Endodermal cell (in vitro differentiated cells): ENCODE data around the gene TNPO3. TPM values are rescaled to one million over a fixed set of nuclear protein-coding genes. Genes with fewer than 3 reads are reported as not detected.
A peak's percentile ranks its signal among the peaks of the same experiment; 100 is the strongest.
"Not testable (repeated sequence)": the region's sequence is repeated elsewhere in the genome, so short reads cannot be mapped to it uniquely, and the experiment has no call there.

Experiments
- DNase-seq: peaks from one replicate; pipeline ENCODE4 v3.0.0-alpha.2; 2017
- H3K27ac ChIP-seq: 2 replicates; pipeline ENCODE4 v1.5.1; 2013; ENCODE audit warnings: mild to moderate bottlenecking, low read depth, low read length, moderate library complexity
- H3K27me3 ChIP-seq: 2 replicates; pipeline ENCODE4 v1.6.1; 2013; ENCODE audit warnings: mild to moderate bottlenecking, low read length, moderate library complexity; ENCODE audit not compliant: insufficient read depth, control insufficient read depth, poor library complexity, severe bottlenecking
- H3K36me3 ChIP-seq: 2 replicates; pipeline ENCODE4 v1.7.0; 2013; ENCODE audit warnings: mild to moderate bottlenecking, low read length, moderate library complexity; ENCODE audit not compliant: control insufficient read depth, insufficient read depth
- H3K4me1 ChIP-seq: one replicate; pipeline ENCODE4 v1.7.0; 2013; ENCODE audit warnings: low read length; ENCODE audit not compliant: control insufficient read depth, insufficient read depth
- H3K4me3 ChIP-seq: 2 replicates; pipeline ENCODE4 v1.5.1; 2013; ENCODE audit warnings: mild to moderate bottlenecking, low read length, moderate library complexity
- H3K9ac ChIP-seq: 2 replicates; pipeline ENCODE4 v1.6.1; 2013; ENCODE audit warnings: mild to moderate bottlenecking, low read length, moderate library complexity; ENCODE audit not compliant: poor library complexity, severe bottlenecking; ENCODE audit errors: extremely low read depth
- H3K9me3 ChIP-seq: 2 replicates; pipeline ENCODE4 v1.6.1; 2013; ENCODE audit warnings: mild to moderate bottlenecking, low read length, moderate library complexity; ENCODE audit not compliant: control insufficient read depth
- H3K27ac Mint-ChIP-seq: 2 replicates; pipeline ENCODE4 v1.8.0; 2020; ENCODE audit warnings: mixed read lengths
- H3K27me3 Mint-ChIP-seq: 2 replicates; pipeline ENCODE4 v1.8.0; 2021; ENCODE audit warnings: mild to moderate bottlenecking, mixed read lengths; ENCODE audit not compliant: insufficient read depth
- H3K36me3 Mint-ChIP-seq: 2 replicates; pipeline ENCODE4 v1.8.0; 2020; ENCODE audit warnings: low read depth, mixed read lengths
- H3K4me1 Mint-ChIP-seq: 2 replicates; pipeline ENCODE4 v1.8.0; 2020; ENCODE audit warnings: mixed read lengths
- H3K4me3 Mint-ChIP-seq: 2 replicates; pipeline ENCODE4 v1.8.0; 2020; ENCODE audit warnings: mild to moderate bottlenecking, moderate library complexity, mixed read lengths
- H3K9me3 Mint-ChIP-seq: 2 replicates; pipeline ENCODE4 v1.8.0; 2020; ENCODE audit warnings: mild to moderate bottlenecking, mixed read lengths
- WGBS, 2 experiments: methylation state at CpG; one replicate each; pipeline versions ENCODE4 v1.1.5 to v1.1.7; 2013; ENCODE audit warnings: missing lambda C conversion rate in 2 of 2, mixed read lengths in 1 of 2; ENCODE audit not compliant: insufficient coverage in 1 of 2, insufficient read length in 1 of 2; 5-methylcytosine and 5-hydroxymethylcytosine counted together
- total RNA-seq, 2 donors: library from RNA; stranded (reverse); fragmentation: NEBNext Ultra II Directional in 1 of 2; extraction: Animal tissue kit (Norgen Biotek cat#: 25700) in 1 of 2; gene quantifications; 2 replicates in 1 of 2; 3 replicates in 1 of 2; pipeline ENCODE4 v1.2.1, GENCODE V29; 2021
- TF ChIP-seq, protein P1 (sequence below): fragments of 200-600 bp; sonication (generic); conservative IDR thresholded peaks from 2 replicates; pipeline ENCODE4 v1.5.0; 2021; ENCODE audit warnings: antibody characterized with exemption, mild to moderate bottlenecking

TNPO3 gene
- total RNA-seq, 2 donors from 2014 or later, result 68.0 to 73.1 TPM

DNA sequence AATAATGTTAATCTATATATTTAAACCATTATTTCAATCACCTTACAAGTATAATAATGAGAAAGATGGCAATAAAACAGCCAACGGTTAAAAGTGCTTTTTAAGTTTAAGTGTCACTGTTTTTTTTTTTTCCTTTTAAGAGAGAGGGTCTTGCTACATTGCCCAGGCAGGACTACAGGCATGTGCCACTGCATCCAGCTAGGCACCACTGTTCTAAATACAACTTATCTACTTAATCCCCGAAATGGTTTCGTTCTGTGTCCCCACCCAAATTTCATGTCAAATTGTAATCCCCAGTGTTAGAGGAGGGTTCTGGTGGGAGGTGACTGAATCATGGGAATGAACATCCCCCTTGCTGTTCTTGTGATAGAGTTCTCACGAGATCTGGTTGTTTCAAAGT is 49.7 kb downstream of the TNPO3 start:
- Mint-ChIP-seq H3K27me3 (no peaks in the 10 kb centered on the region), H3K4me1 (no peaks in the 10 kb centered on the region), H3K4me3 (no peak overlapping the region), H3K36me3 (peaks cover 64% of the 10 kb centered on the region), H3K9me3 (no peaks in the 10 kb centered on the region), H3K27ac (no peak overlapping the region)
- Histone ChIP-seq H3K27me3 (no peaks in the 10 kb centered on the region), H3K9ac (no peak overlapping the region), H3K4me3 (no peak overlapping the region), H3K9me3 (no peaks in the 10 kb centered on the region), H3K4me1 (no peaks in the 10 kb centered on the region), H3K27ac (no peak overlapping the region), H3K36me3 (peaks cover 76% of the 10 kb centered on the region)
- TF ChIP-seq, protein P1, sequence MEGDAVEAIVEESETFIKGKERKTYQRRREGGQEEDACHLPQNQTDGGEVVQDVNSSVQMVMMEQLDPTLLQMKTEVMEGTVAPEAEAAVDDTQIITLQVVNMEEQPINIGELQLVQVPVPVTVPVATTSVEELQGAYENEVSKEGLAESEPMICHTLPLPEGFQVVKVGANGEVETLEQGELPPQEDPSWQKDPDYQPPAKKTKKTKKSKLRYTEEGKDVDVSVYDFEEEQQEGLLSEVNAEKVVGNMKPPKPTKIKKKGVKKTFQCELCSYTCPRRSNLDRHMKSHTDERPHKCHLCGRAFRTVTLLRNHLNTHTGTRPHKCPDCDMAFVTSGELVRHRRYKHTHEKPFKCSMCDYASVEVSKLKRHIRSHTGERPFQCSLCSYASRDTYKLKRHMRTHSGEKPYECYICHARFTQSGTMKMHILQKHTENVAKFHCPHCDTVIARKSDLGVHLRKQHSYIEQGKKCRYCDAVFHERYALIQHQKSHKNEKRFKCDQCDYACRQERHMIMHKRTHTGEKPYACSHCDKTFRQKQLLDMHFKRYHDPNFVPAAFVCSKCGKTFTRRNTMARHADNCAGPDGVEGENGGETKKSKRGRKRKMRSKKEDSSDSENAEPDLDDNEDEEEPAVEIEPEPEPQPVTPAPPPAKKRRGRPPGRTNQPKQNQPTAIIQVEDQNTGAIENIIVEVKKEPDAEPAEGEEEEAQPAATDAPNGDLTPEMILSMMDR, result no peak
- WGBS, 2 experiments, result 92 to 94% methylated on average over 2 to 4 of the region's 4 CpGs
- DNase-seq, result no peak

DNA sequence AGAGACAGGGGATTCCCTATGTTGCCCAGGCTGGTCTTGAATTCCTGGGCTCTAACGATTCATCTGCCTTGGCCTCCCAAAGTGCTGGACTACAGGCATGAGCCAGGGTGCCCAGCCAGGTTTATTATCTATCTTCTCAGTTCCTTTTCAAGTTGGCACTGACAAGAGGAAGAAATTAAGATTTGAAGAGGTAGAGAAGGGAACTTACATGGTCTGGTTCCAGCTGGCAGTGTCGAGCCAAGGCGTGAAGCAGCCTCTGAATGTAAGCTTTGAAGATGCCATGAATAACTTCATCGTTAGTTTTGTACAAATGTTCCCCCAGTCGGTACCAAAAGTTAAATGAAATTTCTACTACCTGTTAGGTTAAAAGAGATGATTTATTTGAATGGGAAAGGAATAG is 57.7 kb downstream of the TNPO3 start:
- Mint-ChIP-seq H3K9me3 (no peaks in the 10 kb centered on the region), H3K36me3 (peaks cover 56% of the 10 kb centered on the region), H3K4me1 (peaks cover 3% of the 10 kb centered on the region), H3K27ac (no peak overlapping the region), H3K27me3 (no peaks in the 10 kb centered on the region), H3K4me3 (no peak overlapping the region)
- DNase-seq, result no peak
- Histone ChIP-seq H3K4me1 (no peaks in the 10 kb centered on the region), H3K9me3 (no peaks in the 10 kb centered on the region), H3K27ac (no peak overlapping the region), H3K27me3 (no peaks in the 10 kb centered on the region), H3K36me3 (peaks cover 80% of the 10 kb centered on the region), H3K9ac (no peak overlapping the region), H3K4me3 (no peak overlapping the region)
- WGBS, 2 experiments, result 96 to 100% methylated on average over 2 to 5 of the region's 5 CpGs
- TF ChIP-seq, protein P1, result no peak

DNA sequence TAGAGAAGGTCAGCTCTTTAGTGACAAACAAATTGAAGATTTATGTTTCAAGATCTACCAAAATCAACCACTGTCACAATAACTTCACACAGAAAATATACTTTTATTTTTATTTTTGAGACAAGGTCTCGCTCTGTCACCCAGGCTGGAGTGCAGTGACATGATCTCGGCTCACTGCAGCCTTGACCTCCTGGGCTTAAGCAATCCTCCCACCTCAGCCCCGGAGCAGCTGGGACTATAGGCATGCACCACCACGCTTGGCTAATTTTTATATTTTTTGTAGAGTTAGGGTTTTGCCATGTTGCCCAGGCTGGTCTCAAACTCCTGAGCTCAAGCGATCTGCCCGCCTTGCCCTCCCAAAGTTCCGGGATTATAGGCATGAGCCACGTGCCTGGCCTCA is 60.4 kb downstream of the TNPO3 start:
- peaks cover 81% of the 10 kb centered on the region for H3K36me3 ChIP-seq
- H3K27ac ChIP-seq, DNase-seq, H3K9me3 ChIP-seq, H3K9ac ChIP-seq, H3K27me3 ChIP-seq, H3K4me1 Mint-ChIP-seq, H3K9me3 Mint-ChIP-seq, H3K4me1 ChIP-seq, H3K4me3 Mint-ChIP-seq, H3K4me3 ChIP-seq, H3K27me3 Mint-ChIP-seq: not testable (repeated sequence)
- WGBS, 2 experiments, result 92 to 94% methylated on average over 2 to 8 of the region's 8 CpGs
- Mint-ChIP-seq H3K27ac (peak overlapping the region; percentile 64), H3K36me3 (peaks cover 47% of the 10 kb centered on the region)

DNA sequence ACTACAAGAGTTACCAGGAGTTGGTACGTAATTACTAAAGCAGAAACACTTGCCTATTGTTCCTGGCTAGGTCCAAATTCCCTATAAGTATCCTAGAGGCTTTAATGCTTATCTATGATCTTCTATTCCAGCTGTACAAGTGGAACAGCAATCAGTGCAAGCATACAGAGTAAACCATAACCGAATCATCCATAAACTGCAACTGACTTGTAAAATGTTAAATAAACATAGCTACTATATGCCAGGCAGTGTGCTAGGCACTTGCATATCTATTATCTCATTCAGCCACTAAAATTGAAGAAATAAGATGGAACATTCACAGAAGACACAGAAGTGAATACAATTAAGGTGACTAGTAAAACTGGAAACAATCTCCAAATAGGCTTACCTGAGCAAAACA is 61.5 kb downstream of the TNPO3 start:
- H3K4me1 ChIP-seq, result no peaks in the 10 kb centered on the region
- Mint-ChIP-seq H3K4me1 (peaks cover 3% of the 10 kb centered on the region), H3K27ac (no peak overlapping the region), H3K4me3 (no peak overlapping the region), H3K9me3 (no peaks in the 10 kb centered on the region), H3K27me3 (no peaks in the 10 kb centered on the region), H3K36me3 (peaks cover 50% of the 10 kb centered on the region)
- DNase-seq, result no peak
- TF ChIP-seq, protein P1, result no peak
- no peak overlapping the region for H3K27ac ChIP-seq
- H3K9ac ChIP-seq, result no peak overlapping the region
- 95 to 100% methylated on average over 1 to 2 of the region's 2 CpGs for WGBS, 2 experiments
- H3K9me3 ChIP-seq, result no peaks in the 10 kb centered on the region
- no peaks in the 10 kb centered on the region for H3K27me3 ChIP-seq
- peaks cover 84% of the 10 kb centered on the region for H3K36me3 ChIP-seq
- no peak overlapping the region for H3K4me3 ChIP-seq
